ENCODE measurements around the gene PNCK. TPM values are rescaled to one million over a fixed set of nuclear protein-coding genes. Genes with fewer than 3 reads are reported as not detected.

The PNCK gene
- total and polyA plus RNA-seq, 7 donors: 4.6 to 135 (median 49.6) TPM; not detected in 2

DNA sequence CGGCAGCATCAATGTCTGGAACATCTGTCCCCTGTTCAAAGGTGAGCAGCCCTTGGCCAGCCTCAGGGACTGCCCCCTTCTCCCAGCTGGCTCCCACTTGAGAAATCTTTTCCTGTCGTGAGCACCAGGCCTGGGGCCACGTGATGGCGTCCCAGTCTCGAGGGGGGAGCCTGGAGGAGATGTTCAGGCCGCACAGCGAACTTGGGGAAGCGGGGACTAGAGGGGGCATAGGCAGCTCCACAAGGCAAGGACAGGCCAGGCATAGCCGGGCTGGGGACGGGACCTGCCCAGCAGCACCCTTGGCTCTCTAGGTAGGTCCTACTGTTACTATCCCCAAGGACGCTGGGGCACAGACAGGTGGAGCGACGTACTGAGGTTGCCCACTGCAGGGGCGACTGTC is 16.9 kb upstream of the PNCK start:
- no peak for DNase-seq
- intact Hi-C loops (cut with DNase I): no loop called here
- H3K27ac ChIP-seq: peak overlapping the region; percentile 79 to 92 (median 87)
- peaks cover 0 to 50% (median 20%) of the 10 kb centered on the region in 4 donors for H3K4me1 ChIP-seq
- no peaks in the 10 kb centered on the region for H3K27me3 ChIP-seq
- H3K9me3 ChIP-seq: no peaks in the 10 kb centered on the region
- TF ChIP-seq EP300 (IDR thresholded peaks at IDR 0.05) (no peak), POLR2AphosphoS5 (IDR thresholded peaks at IDR 0.05) (no peak)
- WGBS, 2 donors: 88% methylated on average over 14 of the region's 14 CpGs
- H3K4me3 ChIP-seq: peak overlapping the region in 3 of 4 donors; percentile 57 to 60 (median 59)
- H3K36me3 ChIP-seq: peaks cover 0 to 14% (median 0%) of the 10 kb centered on the region in 4 donors

DNA sequence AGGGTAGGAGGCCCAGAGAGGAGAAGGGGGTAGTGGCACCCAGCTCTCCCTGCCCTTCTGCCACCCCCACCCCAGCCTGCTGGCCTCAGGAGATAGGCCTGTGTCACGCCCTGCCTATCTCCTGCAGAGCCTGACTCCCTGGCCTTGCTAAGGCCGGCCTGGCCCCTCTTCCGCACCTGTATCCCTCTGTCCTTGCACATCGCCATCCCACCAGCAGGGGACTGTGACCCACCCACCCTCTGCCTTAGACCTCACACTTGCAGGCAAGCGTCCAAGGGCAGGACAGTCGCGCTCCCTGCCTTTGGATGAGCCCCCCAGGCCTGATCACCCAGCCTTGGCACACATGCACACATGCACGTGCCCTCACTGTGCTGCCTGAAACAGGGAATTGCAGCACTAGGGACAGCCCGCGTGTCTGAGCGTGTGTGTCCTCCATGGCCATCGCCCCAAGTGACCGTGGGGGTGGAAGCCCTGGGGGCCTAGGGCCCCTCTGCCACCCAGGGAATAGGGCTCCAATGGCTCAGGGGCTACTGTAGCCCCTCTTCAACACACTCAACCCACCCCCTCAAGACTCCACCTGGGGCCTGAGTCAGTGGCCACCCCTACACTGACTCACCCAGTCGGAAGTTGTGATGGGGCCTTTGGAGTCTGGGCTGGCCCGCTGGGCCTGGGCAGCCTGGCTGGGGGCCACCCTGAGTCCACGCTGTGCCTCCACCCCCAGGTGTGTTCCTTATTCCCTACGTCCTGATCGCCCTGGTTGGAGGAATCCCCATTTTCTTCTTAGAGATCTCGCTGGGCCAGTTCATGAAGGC is 16.2 kb upstream of the PNCK start:
- no peaks in the 10 kb centered on the region for H3K27me3 ChIP-seq
- H3K9me3 ChIP-seq: no peaks in the 10 kb centered on the region
- peaks cover 0 to 11% (median 0%) of the 10 kb centered on the region in 4 donors for H3K36me3 ChIP-seq
- DNase-seq: peak; percentile 65
- WGBS, 2 donors: 91 to 92% methylated on average over 19 of the region's 19 CpGs
- H3K4me3 ChIP-seq: peak overlapping the region; percentile 32 to 60 (median 58)
- intact Hi-C loops (cut with DNase I): no loop called here
- H3K4me1 ChIP-seq: peaks cover 0 to 50% (median 20%) of the 10 kb centered on the region in 4 donors
- peak overlapping the region; percentile 79 to 92 (median 87) for H3K27ac ChIP-seq
- TF ChIP-seq, protein P1, sequence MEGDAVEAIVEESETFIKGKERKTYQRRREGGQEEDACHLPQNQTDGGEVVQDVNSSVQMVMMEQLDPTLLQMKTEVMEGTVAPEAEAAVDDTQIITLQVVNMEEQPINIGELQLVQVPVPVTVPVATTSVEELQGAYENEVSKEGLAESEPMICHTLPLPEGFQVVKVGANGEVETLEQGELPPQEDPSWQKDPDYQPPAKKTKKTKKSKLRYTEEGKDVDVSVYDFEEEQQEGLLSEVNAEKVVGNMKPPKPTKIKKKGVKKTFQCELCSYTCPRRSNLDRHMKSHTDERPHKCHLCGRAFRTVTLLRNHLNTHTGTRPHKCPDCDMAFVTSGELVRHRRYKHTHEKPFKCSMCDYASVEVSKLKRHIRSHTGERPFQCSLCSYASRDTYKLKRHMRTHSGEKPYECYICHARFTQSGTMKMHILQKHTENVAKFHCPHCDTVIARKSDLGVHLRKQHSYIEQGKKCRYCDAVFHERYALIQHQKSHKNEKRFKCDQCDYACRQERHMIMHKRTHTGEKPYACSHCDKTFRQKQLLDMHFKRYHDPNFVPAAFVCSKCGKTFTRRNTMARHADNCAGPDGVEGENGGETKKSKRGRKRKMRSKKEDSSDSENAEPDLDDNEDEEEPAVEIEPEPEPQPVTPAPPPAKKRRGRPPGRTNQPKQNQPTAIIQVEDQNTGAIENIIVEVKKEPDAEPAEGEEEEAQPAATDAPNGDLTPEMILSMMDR (IDR thresholded peaks at IDR 0.05): peak in 1 of 4 experiments; percentile 13
- TF ChIP-seq POLR2AphosphoS5 (IDR thresholded peaks at IDR 0.05): no peak
- no peak for TF ChIP-seq EP300 (IDR thresholded peaks at IDR 0.05)
- TF ChIP-seq POLR2A (IDR thresholded peaks at IDR 0.05): no peak

DNA sequence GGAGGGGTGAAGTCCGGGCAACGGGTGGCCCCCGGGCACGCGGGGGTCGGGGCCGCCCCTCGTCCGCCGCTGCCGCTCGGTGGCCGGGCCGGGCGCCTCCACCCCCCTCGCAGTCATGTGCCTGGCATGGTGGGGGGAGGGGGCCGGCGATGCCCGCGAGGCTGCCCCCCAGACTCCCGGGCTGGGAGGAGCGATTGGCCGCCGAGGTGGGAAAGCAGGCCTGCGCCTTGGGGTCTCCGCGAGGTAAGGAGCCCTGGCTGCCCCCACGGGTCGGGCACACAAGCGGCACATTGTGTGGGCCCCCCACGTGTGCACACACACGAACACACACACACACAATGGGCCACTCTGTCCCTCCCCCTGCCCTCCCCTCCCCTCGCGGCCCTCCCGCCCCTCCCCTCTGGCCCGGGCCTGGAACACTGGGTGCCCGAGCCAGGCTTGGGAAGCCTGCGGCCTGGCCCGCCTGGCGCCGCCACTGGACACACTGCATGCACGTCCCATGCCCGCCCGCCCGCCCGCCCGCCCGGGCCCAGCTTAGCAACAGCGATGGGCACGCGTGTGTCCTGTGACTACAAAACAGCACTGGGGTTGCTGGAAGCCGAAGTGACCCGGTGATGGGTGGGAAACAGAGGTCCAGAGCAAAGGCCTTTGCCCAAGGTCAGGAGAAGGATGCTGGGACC is 15.4 kb upstream of the PNCK start:
- TF ChIP-seq POLR2AphosphoS5 (IDR thresholded peaks at IDR 0.05) (no peak), EP300 (IDR thresholded peaks at IDR 0.05) (no peak), POLR2A (IDR thresholded peaks at IDR 0.05) (no peak)
- TF ChIP-seq, protein P1 (IDR thresholded peaks at IDR 0.05): no peak
- peak overlapping the region; percentile 32 to 60 (median 58) for H3K4me3 ChIP-seq
- 30 to 37% methylated on average over 53 of the region's 53 CpGs for WGBS, 2 donors
- peak; percentile 85 for DNase-seq
- peak overlapping the region; percentile 79 to 92 (median 87) for H3K27ac ChIP-seq
- H3K36me3 ChIP-seq: peaks cover 0 to 4% (median 0%) of the 10 kb centered on the region in 4 donors
- peaks cover 0 to 50% (median 20%) of the 10 kb centered on the region in 4 donors for H3K4me1 ChIP-seq
- no peaks in the 10 kb centered on the region for H3K9me3 ChIP-seq
- intact Hi-C loops (cut with DNase I): no loop called here
- no peaks in the 10 kb centered on the region for H3K27me3 ChIP-seq

DNA sequence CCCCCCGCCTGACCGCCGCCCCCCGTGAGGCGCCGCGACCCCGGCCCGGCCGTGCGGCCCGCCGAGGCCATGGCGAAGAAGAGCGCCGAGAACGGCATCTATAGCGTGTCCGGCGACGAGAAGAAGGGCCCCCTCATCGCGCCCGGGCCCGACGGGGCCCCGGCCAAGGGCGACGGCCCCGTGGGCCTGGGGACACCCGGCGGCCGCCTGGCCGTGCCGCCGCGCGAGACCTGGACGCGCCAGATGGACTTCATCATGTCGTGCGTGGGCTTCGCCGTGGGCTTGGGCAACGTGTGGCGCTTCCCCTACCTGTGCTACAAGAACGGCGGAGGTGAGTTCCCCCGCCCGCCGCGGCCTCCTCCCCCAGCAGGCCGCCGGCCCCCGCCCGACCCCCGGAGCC is 14.9 kb upstream of the PNCK start:
- peak; percentile 60 for DNase-seq
- H3K36me3 ChIP-seq: peaks cover 0 to 4% (median 0%) of the 10 kb centered on the region in 4 donors
- H3K4me1 ChIP-seq: peaks cover 0 to 45% (median 20%) of the 10 kb centered on the region in 4 donors
- no peak for TF ChIP-seq EP300 (IDR thresholded peaks at IDR 0.05)
- no peak for TF ChIP-seq POLR2AphosphoS5 (IDR thresholded peaks at IDR 0.05)
- no peak for TF ChIP-seq POLR2A (IDR thresholded peaks at IDR 0.05)
- TF ChIP-seq, protein P1 (IDR thresholded peaks at IDR 0.05): no peak
- no peaks in the 10 kb centered on the region for H3K27me3 ChIP-seq
- H3K4me3 ChIP-seq: peak overlapping the region; percentile 32 to 60 (median 58)
- H3K9me3 ChIP-seq: no peaks in the 10 kb centered on the region
- peak overlapping the region; percentile 79 to 92 (median 87) for H3K27ac ChIP-seq
- 1% methylated on average over 57 of the region's 57 CpGs for WGBS, 2 donors
- intact Hi-C loops (cut with DNase I): no loop called here

DNA sequence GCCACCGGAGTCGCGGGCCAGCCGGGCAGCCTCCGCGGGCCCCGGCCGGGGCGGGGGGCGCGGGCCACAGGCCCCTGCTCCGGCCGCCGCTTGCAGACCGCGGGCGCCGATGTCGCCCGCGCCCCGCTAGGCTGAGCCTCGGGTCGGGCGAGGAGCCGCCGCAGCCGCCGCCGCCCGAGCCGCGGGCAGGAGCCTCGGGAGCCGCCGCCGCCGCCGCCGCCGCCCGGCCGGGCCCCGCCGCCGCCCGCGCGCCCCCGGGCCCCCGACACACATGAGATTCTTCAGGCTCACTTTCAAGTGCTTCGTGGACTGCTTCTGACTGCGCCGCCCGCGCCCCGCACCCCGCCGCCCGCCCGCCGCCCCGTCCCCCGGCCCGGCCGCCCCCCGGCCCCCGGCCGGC is 14.5 kb upstream of the PNCK start:
- Histone ChIP-seq H3K4me3 (peak overlapping the region in 3 of 4 donors; percentile 57 to 60 (median 59)), H3K27ac (peak overlapping the region in 2 of 4 donors; percentile 82 to 91), H3K9me3 (no peaks in the 10 kb centered on the region), H3K4me1 (peaks cover 0 to 40% (median 20%) of the 10 kb centered on the region in 4 donors), H3K36me3 (peaks cover 0 to 4% (median 0%) of the 10 kb centered on the region in 4 donors), H3K27me3 (no peaks in the 10 kb centered on the region)
- TF ChIP-seq POLR2A (IDR thresholded peaks at IDR 0.05) (no peak), EP300 (IDR thresholded peaks at IDR 0.05) (no peak), POLR2AphosphoS5 (IDR thresholded peaks at IDR 0.05) (no peak)
- TF ChIP-seq, protein P1 (IDR thresholded peaks at IDR 0.05): no peak
- intact Hi-C loops (cut with DNase I): no loop called here
- 1% methylated on average over 69 of the region's 69 CpGs for WGBS, 2 donors
- no peak for DNase-seq

All from sigmoid colon (tissue), 7 donors.